ENCODE results near the gene FGFR3.
"Not testable (repeated sequence)": the region's sequence is repeated elsewhere in the genome, so short reads cannot be mapped to it uniquely, and the experiment has no call there.

The FGFR3 gene

DNA sequence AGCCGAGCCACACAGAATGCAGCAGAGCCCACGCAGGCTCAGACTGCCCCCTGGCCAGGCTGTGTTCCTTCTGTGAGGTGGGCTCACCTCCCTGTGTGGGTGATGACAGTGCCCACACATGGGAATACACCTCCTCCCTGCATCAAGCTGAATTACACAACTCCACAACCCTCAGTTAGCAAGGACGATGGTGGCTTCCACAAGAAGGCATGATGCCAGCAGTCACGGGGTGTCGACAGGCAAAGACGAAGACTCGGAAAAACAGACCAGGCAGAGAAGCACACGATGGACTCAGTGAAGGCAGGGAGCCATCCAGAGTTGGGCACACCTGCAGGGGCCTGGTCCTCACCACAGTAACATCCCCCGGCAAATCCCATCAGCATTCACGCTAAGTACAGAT lies 50.8 kb downstream of the FGFR3 start:
- DNase-seq = no peak

DNA sequence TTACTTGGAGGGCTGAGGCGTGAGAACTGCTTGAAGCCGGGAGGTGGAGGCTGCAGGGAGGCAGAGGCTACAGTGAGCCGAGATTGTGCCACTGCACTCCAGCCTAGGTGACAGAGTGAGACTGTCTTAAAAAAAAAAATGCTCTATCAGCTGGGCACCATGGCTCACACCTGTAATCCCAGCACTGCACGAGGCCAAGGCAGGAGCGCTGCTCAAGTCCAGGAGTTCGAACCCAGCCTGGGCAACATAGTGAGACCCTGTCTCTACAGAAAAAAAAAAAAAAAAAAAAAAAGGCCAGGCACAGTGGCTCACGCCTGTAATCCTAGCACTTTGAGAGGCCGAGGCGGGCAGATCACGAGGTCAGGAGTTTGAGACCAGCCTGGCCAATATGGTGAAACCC lies 51.5 kb downstream of the FGFR3 start:
- not testable (repeated sequence) for DNase-seq

DNA sequence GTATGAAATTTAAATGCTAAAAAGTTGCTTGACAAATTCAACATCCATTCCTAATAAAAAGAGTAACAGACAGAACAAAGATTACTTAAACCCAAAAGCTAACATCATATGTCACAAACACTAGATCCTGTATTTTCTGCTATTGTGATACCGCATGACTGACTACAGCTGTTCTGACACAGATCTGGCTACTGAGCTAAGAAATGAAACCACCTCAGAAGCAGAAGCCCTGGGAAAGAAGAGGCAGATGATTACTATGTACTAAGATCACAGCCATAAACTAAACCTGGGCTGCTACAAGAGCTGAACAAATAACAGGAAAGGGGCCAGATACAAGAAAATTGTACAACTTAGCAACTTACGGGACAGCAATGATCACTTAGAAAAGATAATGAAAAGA lies 53.5 kb downstream of the FGFR3 start:
- no peak for DNase-seq

DNA sequence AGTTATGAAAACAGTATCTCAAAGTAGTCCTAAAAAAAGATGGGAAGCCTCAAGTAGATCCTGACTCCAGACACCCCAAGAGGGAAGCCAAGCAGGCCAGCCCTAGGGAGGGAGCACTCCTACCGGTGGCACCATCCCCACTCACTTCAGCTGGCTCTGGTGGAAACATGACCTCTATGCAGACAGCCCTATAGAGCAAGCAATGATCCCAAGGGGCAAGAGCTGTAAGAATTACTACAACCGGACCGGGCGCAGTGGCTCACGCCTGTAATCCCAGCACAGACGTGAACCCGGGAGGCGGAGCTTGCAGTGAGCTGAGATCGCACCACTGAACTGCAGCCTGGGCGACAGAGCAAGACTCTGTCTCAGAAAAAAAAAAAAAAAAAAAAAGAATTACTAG lies 57.2 kb downstream of the FGFR3 start:
- DNase-seq = no peak

- DNase-seq = no peak
Measured at GRCh38 chr4:1851160-1851559, 58.1 kb downstream of the FGFR3 start.

GRCh38 chr4:1851575-1852410 lies 58.7 kb downstream of the FGFR3 start:
- DNase-seq = no peak

DNA sequence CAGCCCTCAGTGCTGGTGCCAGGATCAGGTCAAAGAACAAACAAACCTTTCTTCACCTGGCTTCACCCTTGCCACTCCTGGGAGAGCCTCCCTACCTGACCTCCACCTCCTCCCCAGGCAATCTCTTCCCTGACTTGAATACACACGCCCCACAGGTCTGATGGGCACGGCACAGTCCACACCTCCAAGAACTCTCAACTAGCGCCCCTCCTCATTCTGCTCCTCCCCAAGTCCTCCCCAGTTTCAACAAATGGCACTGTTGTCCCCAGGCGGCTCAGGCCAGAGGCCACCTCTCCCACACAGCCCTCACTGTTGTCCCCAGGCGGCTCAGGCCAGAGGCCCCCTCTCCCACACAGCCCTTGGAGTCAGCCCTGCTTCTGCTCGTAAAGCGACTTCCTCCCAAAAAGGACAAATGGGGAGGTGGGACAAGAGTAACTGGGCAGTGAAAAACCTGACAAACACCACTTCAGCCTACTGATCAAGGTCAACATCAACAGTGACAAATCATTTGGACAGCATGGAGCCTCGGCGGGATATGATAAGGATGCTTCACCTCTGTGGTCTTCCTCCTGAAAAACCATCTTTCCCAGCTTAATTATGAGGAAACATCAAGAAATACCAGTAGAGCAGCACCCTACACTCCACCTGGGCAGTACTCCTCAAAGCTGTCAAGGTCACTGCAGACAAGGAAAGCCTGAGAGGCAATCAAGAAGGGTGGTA lies 60.0 kb downstream of the FGFR3 start:
- DNase-seq = no peak

DNA sequence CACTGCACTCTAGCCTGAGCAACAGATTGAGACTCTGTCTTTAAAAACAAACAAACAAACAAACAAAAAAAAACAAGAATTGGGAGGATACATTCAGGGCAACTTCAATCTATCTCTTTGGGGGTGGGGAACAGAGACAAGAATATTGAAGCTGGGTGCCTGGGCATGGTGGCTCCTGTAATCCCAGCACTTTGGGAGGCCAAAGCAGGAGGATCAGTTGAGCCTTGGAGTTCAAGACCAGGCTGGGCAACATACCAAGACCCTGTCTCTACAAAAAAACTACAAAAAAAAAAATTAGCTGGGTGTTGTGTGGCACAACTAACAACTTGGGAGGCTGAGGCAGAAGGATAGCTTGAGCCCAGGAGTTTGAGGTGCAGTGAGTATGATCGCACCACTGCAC lies 61.7 kb downstream of the FGFR3 start:
- DNase-seq = no peak

- DNase-seq = no peak
Measured at GRCh38 chr4:1855333-1856070, 62.4 kb downstream of the FGFR3 start.

DNA sequence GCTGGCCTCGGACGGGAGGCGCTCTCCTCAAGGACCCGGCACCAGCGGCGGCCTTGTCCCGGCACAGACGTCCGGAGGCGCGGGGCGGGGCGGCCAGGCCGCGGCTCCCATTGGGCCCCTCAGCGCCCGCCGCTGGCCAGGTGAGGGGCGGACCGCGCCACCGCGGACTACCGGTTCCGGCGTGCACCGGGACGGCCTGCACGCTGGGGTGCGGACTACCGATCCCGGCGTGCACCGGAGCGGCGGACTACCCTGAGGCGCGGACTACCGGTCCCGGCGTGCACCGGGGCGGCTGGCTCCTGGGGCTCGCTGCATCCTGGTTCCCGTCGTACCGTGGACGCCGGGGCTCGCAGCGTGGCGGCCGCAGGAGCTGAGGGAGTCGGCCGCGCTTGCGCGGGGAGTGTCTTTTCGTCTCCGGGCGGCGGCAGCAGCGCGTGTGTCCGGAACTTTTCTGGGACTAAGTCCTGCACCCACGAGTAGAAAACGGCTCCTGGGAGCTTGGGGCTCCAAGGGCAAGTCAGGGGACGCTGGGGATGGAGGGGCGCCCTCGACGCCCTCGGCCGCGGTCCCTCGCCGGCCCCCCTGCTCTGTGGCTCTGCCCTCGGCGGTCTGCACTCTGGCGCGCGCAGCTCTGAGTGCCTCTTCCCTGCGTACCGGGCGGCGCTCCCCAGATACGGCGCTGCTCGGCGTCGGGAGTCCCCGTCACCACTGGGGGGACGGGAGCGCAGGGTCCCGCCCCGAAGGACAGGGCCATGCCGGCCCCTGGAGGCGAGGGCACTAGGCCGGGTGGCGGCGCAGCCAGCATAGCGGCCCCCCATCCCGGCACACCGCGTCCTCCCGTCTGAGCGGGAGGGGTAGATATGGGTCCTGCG lies 63.2 kb downstream of the FGFR3 start, which contains the start of gene LETM1:
Gene LETM1 (minus strand): TSS at position 86 of the 872 bp plus-strand sequence. CDS start 206 bp downstream, outside the sequence.
- peak; percentile 91 for DNase-seq

DNA sequence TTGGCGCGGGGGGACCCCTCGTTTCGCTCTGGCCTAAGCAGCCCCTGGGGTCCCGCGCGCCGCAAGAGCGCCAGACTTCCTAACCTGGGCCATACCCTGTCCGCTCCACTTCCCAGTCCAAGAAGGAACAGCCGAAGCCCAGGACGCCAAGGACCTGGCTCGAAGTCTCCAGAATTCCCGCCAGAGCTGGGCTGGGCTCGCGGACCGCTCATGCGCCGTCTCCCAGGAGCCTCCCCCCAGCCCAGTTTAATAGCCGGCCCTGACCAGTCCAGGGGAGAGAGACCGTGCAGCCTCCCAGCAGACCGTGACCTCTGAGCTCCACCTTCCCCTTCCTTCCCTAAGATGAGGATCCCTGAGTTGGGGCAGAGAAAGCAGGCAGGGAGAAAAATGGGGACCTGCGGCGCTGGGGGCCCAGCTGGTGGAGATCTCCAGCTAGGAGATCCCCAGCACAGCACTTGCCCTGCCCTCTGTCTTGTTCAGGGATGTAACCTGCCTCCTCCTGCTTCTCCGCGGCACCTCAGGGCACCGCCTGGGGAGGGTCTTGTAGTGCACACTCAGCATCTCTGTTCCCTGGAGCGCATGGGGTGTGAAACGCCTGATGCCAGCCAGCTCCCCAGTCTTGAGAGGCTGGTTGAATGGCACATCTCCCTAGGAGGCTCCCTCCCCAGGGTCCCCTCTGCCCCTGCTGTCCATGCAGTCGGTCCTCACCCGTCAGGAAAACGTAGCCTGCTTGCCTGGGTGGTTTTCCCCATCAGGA lies 64.0 kb downstream of the FGFR3 start:
- DNase-seq = no peak

DNA sequence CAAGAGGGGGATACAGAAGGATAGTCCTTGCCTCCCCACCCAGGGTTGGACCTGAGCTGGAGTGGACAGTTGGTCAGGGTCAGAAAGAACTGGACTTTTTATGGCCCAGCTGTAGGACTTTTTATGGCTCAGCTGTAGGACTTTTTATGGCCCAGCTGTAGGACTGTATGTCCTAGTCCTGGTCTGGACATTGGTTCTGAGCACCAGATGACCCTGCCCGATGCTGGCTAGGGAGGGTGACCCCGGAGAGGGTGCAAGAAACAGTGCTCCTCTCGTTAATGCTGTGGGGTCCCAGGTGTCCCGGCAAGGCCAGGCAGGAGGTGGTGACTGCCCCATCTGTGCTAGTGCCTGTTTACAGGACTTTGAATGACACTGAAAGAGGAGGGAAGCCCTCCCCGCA lies 64.8 kb downstream of the FGFR3 start:
- no peak for DNase-seq
